AG10803 (cell line): Measurements from ENCODE around the gene DPYSL5.
A peak's percentile ranks its signal among the peaks of the same experiment; 100 is the strongest.

Source experiments
- DNase-seq: peaks from one replicate; pipeline ENCODE4 v3.0.0; 2010; ENCODE audit warnings: low read depth
- H3K4me3 ChIP-seq: 2 replicates; pipeline ENCODE4 v1.5.1; 2011; ENCODE audit warnings: mild to moderate bottlenecking, low read length, control low read depth
- TF ChIP-seq, protein P1 (sequence below): conservative IDR thresholded peaks from 2 replicates; pipeline ENCODE4 v1.5.1; 2011; ENCODE audit warnings: mild to moderate bottlenecking, low read length, control low read depth, inconsistent platforms

Gene DPYSL5

DNA sequence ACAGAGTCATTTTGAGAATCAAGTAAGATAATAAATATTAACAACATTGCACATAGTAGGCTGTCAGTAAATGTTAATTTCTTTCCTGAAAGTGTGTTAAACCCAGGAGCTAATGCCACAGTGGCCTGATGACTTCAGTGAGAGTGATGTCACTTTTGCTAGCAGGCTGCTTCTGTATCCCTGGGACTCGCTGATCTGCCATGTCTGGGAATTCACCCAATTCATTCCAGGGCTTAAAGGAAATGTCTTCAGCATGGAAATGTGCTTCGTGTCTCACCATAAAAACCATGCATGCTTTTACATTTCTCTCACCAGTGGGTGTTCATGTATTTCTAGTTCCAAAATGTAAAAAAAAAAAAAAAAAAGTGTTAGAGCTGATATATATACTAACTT is 65.7 kb downstream of the DPYSL5 start:
- TF ChIP-seq, protein P1, sequence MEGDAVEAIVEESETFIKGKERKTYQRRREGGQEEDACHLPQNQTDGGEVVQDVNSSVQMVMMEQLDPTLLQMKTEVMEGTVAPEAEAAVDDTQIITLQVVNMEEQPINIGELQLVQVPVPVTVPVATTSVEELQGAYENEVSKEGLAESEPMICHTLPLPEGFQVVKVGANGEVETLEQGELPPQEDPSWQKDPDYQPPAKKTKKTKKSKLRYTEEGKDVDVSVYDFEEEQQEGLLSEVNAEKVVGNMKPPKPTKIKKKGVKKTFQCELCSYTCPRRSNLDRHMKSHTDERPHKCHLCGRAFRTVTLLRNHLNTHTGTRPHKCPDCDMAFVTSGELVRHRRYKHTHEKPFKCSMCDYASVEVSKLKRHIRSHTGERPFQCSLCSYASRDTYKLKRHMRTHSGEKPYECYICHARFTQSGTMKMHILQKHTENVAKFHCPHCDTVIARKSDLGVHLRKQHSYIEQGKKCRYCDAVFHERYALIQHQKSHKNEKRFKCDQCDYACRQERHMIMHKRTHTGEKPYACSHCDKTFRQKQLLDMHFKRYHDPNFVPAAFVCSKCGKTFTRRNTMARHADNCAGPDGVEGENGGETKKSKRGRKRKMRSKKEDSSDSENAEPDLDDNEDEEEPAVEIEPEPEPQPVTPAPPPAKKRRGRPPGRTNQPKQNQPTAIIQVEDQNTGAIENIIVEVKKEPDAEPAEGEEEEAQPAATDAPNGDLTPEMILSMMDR = no peak
- H3K4me3 ChIP-seq = no peak overlapping the region
- peak; percentile 52 for DNase-seq

DNA sequence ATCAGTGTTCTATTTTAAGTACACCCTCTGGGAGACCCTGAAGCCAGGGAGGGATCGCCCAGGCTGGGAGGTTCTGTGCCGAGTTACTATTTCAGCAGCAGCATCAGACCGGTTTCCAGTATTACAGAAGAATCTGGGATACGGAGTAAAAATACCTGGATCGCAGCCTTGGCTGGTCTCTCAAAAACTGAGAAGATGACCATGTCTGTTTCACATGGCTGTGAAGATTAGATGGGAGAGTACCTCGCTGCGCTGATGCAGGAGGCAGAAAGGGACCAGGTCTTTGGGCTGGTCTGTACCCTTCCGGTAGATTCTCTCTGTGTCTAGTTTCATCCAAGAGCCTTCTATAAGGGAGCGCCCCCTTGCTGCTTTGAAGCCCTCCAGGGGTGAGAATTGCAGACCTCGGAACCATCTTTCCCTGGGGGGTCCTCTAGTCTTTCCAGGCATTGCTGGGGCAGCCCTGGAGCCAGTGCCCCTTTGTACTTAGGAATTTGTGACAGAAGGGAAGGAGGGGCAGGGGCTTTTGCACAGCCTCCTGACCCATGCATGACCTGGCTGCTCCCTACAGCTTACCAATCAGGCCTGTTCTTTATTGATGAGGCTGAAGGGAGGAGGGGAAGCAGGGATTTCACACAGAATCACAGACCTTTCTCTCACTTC is 66.2 kb downstream of the DPYSL5 start:
- H3K4me3 ChIP-seq = no peak overlapping the region
- TF ChIP-seq, protein P1 = no peak
- DNase-seq = no peak

DNA sequence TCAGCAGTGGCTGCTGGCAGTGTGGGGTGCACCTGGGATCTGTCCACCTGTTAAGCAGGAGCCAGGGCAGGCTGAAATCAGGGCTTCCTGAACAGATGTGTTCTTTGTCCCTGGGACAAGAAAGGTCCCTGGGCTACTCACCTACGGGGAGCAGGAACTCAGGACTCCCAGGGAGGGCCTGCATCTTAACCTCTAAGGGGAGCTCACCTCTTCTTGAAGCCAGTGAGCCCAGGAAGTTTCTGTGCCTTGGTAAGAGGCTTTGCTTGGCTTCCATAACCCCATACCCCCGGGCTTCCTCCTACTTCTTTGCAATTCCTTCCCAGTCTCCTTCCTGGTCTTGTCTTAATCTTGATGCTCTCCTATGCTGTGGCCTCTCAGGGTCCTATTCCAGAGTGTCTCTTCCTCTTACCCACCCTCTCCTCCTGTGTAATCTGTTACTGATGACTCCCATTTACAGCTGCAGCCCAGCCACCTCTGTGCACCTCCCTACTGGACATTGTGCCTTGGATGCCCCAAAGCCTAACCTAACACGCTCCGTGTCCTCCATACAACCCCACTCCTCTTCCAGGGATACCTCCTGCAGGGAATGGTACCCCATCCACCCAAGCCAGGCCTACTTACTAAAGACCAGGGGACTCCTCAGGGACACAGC is 66.9 kb downstream of the DPYSL5 start:
- H3K4me3 ChIP-seq = no peak overlapping the region
- TF ChIP-seq, protein P1 = no peak
- no peak for DNase-seq

DNA sequence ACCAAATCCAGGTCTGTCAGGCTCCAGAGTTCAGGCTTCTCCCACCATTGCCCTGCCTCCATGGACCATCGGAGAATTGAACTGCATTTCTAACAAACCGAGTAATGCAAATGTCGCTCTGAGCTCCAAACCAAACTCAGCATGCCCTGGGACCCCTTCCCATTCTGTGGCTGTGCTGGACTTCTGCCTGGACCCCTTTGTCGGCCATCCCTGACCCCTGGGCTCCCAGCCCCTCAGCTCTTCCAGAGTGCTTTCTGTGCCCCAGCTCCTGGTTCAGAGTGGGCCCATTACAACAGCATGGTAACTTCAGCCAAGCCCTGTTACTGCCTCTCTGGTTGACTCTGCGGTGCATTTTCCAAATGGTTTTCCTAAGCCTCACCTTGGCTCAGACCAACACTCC is 67.4 kb downstream of the DPYSL5 start:
- TF ChIP-seq, protein P1 = no peak
- no peak for DNase-seq
- H3K4me3 ChIP-seq = no peak overlapping the region

DNA sequence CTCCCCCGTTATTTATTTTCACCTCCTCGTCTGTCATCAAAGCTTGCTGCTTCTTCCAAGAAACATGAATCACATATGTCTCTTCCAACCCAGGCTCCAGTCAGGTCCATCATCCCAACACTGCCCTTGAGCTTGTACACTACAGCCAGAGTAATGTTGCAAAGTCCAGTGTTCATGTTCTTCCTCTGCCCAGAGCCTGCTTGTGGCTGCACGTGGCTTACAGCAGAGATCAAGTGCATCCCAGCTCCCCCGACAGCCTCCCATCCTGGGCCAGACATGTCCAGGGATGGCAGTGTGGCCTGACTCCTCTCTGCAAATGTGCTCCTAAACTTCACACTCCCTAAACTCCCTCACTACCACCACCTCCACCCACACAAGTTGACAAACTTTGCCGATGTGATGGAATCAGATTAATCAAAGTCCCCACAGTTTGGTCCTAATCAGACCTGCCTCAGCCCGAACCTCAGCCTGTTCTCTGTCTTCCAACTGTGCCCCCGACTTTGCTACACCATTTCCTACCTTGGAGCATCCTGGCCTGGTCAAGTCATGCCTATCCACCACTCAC is 68.3 kb downstream of the DPYSL5 start:
- TF ChIP-seq, protein P1 = no peak
- DNase-seq = no peak
- no peak overlapping the region for H3K4me3 ChIP-seq

DNA sequence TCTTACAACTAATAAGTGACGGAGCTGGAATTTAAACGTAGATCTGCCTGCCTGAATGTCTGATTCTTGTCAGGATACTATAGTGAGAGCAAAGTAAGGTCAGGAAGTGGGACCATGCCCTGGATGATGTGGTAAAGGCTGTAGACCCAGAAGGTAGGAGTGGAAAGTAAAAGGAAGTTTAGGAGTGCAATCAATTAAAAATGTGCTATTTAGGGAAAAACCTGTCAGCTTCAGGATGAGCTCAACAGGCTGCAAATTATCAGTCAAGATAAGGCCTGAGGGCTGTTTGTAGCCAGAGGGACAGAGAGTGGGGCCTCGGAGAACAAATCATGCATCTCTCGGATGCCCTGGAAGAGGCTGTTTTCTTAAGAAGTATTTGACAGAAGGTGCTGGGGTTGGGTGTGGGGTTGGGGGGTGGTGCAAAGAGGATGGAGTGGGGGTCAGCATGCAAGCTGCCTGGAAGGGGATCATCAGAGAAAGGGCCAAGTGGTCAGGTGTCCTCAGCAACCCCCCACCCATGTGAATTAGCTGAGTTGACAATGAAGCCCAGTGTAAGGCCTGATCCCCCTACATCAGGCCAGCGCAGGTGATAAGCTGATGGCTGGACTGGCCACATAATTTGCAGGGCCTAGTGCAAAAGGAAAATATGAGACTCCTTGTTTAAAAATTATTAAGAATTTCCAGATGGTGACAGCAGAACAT is 69.4 kb downstream of the DPYSL5 start:
- no peak for DNase-seq
- H3K4me3 ChIP-seq = no peak overlapping the region
- TF ChIP-seq, protein P1 = no peak
